Stimulated activated effector memory CD8-positive, alpha-beta T cell treated with anti-CD3 and anti-CD28 coated beads, Interleukin-12 subunit alpha, Interleukin-12 subunit beta, amount 100 ng/mL, for 72 hours (primary cell): Measurements from ENCODE around the gene EDN3.
A peak's percentile ranks its signal among the peaks of the same experiment; 100 is the strongest.

Source experiments
- ATAC-seq: fragments of 150-1000 bp; cut with Tn5 transposase; 2 replicates; pipeline ENCODE4 v1.10.0; 2021
- DNase-seq, 2 donors: peaks; one replicate each; pipeline ENCODE4 v3.0.0; 2021 to 2022; ENCODE audit warnings: low spot score in 2 of 2
- H3K27ac Mint-ChIP-seq: one replicate; pipeline ENCODE4 v1.8.0; 2022; ENCODE audit warnings: mild to moderate bottlenecking, mixed read lengths
- H3K36me3 Mint-ChIP-seq: one replicate; pipeline ENCODE4 v1.8.0; 2022; ENCODE audit warnings: mild to moderate bottlenecking, mixed read lengths
- H3K4me1 Mint-ChIP-seq: one replicate; pipeline ENCODE4 v1.8.0; 2022; ENCODE audit warnings: mixed read lengths
- H3K4me3 Mint-ChIP-seq: one replicate; pipeline ENCODE4 v1.8.0; 2022; ENCODE audit warnings: mild to moderate bottlenecking, mixed read lengths
- H3K9me3 Mint-ChIP-seq: one replicate; pipeline ENCODE4 v1.8.0; 2022; ENCODE audit warnings: mixed read lengths

The EDN3 gene

GRCh38 chr20:59295531-59295930 lies 4.9 kb upstream of the EDN3 start:
- no peak for ATAC-seq
- no peaks in the 10 kb centered on the region for H3K4me1 Mint-ChIP-seq
- H3K27ac Mint-ChIP-seq: no peak overlapping the region
- no peaks in the 10 kb centered on the region for H3K9me3 Mint-ChIP-seq
- no peak for DNase-seq
- no peak overlapping the region for H3K4me3 Mint-ChIP-seq
- no peaks in the 10 kb centered on the region for H3K36me3 Mint-ChIP-seq

GRCh38 chr20:59297686-59298085 lies 2.7 kb upstream of the EDN3 start:
- H3K4me3 Mint-ChIP-seq: no peak overlapping the region

GRCh38 chr20:59299945-59300332 lies 472 bp upstream of the EDN3 start:
- H3K27ac Mint-ChIP-seq: no peak overlapping the region
- ATAC-seq (no peak), DNase-seq (no peak)
- H3K4me1 Mint-ChIP-seq: no peaks in the 10 kb centered on the region
- no peaks in the 10 kb centered on the region for H3K9me3 Mint-ChIP-seq
- H3K36me3 Mint-ChIP-seq: no peaks in the 10 kb centered on the region
- no peak overlapping the region for H3K4me3 Mint-ChIP-seq

More at GRCh38 chr20:59297686-59298085, 2.7 kb upstream of the EDN3 start:
- Mint-ChIP-seq H3K4me1 (no peaks in the 10 kb centered on the region), H3K36me3 (no peaks in the 10 kb centered on the region), H3K27ac (no peak overlapping the region), H3K9me3 (no peaks in the 10 kb centered on the region)
- DNase-seq: no peak
- no peak for ATAC-seq

DNA sequence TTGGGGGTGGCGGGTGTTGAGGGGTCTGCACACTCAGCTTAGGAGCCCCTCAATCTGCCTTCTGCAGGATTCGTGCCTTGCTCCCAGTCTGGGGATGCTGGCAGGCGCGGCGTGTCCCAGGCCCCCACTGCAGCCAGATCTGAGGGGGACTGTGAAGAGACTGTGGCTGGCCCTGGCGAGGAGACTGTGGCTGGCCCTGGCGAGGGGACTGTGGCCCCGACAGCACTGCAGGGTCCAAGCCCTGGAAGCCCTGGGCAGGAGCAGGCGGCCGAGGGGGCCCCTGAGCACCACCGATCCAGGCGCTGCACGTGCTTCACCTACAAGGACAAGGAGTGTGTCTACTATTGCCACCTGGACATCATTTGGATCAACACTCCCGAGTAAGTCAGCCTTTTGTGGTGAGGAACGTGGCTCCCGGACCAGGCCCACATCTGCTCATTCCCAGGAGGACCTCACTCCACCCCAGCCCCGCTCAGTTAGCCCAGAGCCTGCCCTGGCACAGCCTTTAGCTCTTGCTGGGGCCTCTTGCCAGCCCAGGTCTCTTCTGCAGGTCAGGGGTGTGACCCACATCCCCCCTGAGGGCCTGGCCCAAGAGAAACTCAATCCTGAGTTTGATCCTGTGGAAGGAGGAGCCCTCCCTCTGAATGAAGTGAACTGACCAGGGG lies 1.1 kb downstream of the EDN3 start:
- Mint-ChIP-seq H3K27ac (no peak overlapping the region), H3K4me1 (no peaks in the 10 kb centered on the region), H3K36me3 (no peaks in the 10 kb centered on the region), H3K4me3 (no peak overlapping the region), H3K9me3 (no peaks in the 10 kb centered on the region)
- ATAC-seq (no peak), DNase-seq (no peak)

DNA sequence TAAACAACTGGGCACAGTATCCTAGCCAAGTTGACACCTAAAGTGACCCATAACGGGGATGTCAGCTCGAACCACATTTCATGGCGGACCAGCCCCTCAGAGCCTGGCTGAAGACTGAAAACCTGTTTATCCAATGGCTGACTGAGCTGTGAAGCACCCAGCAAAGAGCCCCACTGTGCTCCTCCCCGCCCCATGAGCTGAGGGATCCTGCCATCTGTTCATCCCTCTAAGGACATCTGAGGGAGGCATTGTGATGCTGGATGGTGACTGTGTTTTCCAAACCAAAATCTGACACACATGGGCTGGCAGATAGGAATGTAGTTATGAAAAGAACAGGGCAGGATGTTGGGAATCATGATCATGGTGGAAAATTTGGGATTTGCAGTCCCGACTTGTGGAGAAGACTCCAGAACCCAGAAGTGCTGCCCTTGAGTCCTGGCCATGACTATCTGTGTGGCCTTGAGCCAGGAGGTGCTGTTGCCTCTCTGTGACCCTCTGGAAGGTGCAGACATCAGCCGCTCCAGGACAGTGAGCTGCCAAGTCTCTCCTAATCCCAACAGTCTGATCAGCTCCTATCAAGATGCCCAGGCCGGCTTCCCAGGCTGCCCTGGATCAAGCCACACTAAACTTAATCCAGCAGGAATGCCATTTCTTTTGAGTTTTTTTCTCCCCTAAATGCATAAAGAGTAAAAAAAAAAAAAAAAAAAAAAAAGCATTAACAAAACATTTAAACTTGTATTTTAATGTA lies 5.7 kb downstream of the EDN3 start:
- Mint-ChIP-seq H3K4me1 (no peaks in the 10 kb centered on the region), H3K27ac (no peak overlapping the region), H3K9me3 (no peaks in the 10 kb centered on the region), H3K36me3 (no peaks in the 10 kb centered on the region), H3K4me3 (no peak overlapping the region)
- ATAC-seq (no peak), DNase-seq (no peak)

- Mint-ChIP-seq H3K27ac (no peak overlapping the region), H3K36me3 (no peaks in the 10 kb centered on the region), H3K9me3 (no peaks in the 10 kb centered on the region), H3K4me1 (no peaks in the 10 kb centered on the region), H3K4me3 (no peak overlapping the region)
- no peak for DNase-seq
- ATAC-seq: no peak
These were observed 6.9 kb downstream of the EDN3 start for GRCh38 chr20:59307270-59307669.

DNA sequence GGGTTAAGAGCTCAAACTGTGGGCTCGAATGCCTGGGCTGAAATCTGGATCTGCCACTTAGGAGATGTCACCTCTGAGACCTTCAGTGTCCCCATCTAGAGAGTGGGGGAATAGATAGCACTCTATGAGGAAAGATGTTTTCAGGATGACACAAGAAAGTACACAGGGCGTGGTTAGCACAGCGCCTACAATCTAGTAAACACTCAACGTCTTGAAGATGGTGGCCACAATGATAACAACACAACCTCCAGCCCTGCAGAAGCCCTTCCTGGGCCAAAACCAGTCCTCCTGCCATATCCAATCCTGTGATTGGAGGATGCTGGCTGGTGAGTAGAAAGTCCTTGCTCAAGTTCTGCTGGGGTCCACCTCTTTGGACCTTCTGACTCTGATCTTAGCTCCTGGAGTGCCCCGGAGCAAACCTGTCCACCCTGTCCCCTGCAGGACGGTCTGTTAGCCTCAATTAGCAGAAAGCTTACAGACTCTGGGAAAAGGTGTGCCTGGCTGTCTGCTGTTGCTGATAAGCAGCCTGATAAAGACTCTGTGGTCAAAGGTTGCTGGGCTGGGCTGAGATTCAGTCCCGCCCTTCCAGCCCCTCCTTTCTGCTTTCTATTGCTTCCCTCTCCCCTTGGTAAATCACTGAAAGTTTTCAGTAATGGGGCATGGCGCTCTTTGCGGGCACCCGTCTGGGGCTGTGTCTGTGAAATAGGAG lies 8.2 kb downstream of the EDN3 start:
- H3K4me3 Mint-ChIP-seq: no peak overlapping the region
- no peaks in the 10 kb centered on the region for H3K36me3 Mint-ChIP-seq
- H3K27ac Mint-ChIP-seq: no peak overlapping the region
- H3K9me3 Mint-ChIP-seq: no peaks in the 10 kb centered on the region
- peak; percentile 19 for ATAC-seq
- DNase-seq: no peak
- no peaks in the 10 kb centered on the region for H3K4me1 Mint-ChIP-seq

DNA sequence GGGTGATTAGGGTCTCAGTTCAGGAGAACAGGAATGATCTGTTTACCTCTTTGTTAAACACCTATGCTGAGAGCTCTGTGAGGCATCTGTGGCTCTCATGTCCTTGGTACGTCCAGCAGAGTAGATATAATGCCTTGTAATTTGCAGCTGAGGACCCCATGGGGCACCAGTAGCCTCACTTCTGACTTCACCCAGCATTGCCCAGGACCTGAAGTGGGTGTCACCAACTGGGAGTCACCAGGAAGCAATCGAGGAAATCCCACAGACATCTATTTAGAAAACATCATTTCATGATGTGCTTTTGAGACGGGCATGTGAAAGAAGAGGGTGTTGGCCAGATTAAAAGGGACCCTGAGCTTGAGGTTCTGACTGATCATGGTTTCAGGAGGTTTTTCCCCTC lies 8.8 kb downstream of the EDN3 start:
- DNase-seq (no peak), ATAC-seq (no peak)
- Mint-ChIP-seq H3K4me3 (no peak overlapping the region), H3K9me3 (no peaks in the 10 kb centered on the region), H3K27ac (no peak overlapping the region), H3K36me3 (no peaks in the 10 kb centered on the region), H3K4me1 (no peaks in the 10 kb centered on the region)

GRCh38 chr20:59314997-59315396 lies 14.6 kb downstream of the EDN3 start:
- ATAC-seq: no peak
- Mint-ChIP-seq H3K4me1 (no peaks in the 10 kb centered on the region), H3K36me3 (no peaks in the 10 kb centered on the region)

GRCh38 chr20:59316911-59317731 lies 16.7 kb downstream of the EDN3 start:
- no peak for ATAC-seq
- Mint-ChIP-seq H3K36me3 (no peaks in the 10 kb centered on the region), H3K4me1 (no peaks in the 10 kb centered on the region)

More at GRCh38 chr20:59314997-59315396, 14.6 kb downstream of the EDN3 start:
- no peak for DNase-seq
- Mint-ChIP-seq H3K27ac (no peak overlapping the region), H3K4me3 (no peak overlapping the region), H3K9me3 (no peaks in the 10 kb centered on the region)

DNA sequence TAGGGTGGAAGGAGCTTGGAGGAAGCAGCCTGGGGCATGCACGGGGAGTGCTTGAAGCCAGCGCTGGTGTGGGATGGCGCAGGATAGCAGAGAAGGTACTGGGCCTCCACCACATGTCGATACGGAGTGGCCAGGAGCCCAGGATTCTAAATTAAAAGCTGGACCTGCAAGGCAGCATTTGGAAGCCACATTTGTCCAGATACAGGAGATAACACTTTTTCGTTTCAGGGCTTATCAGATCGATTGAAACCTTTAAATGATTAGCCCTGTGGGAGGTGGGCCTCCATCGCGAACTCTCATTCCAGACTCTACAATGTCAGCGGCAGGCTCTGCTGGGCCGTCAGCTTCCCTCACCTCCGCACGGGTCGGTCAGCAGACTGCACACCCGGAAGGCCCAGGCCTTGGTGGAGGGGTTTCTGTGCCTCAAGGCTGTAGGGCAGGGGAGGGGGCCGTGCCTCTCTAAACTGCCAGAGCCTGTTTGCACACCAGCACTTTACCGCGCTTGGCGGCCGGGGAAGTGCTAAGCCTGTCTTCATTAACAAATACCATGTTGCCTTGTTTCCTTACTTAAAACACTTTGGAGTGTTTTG lies 17.9 kb downstream of the EDN3 start:
- no peak for ATAC-seq
- no peak overlapping the region for H3K27ac Mint-ChIP-seq
- no peak for DNase-seq
- H3K9me3 Mint-ChIP-seq: no peaks in the 10 kb centered on the region
- H3K4me3 Mint-ChIP-seq: no peak overlapping the region
- H3K4me1 Mint-ChIP-seq: no peaks in the 10 kb centered on the region
- H3K36me3 Mint-ChIP-seq: no peaks in the 10 kb centered on the region

More at GRCh38 chr20:59316911-59317731, 16.7 kb downstream of the EDN3 start:
- H3K27ac Mint-ChIP-seq: no peak overlapping the region
- no peaks in the 10 kb centered on the region for H3K9me3 Mint-ChIP-seq
- DNase-seq: no peak
- no peak overlapping the region for H3K4me3 Mint-ChIP-seq

GRCh38 chr20:59318803-59319202 lies 18.4 kb downstream of the EDN3 start:
- H3K9me3 Mint-ChIP-seq: no peaks in the 10 kb centered on the region
- H3K4me1 Mint-ChIP-seq: no peaks in the 10 kb centered on the region
- H3K36me3 Mint-ChIP-seq: no peaks in the 10 kb centered on the region
- H3K4me3 Mint-ChIP-seq: no peak overlapping the region
- ATAC-seq: no peak
- no peak overlapping the region for H3K27ac Mint-ChIP-seq
- no peak for DNase-seq

DNA sequence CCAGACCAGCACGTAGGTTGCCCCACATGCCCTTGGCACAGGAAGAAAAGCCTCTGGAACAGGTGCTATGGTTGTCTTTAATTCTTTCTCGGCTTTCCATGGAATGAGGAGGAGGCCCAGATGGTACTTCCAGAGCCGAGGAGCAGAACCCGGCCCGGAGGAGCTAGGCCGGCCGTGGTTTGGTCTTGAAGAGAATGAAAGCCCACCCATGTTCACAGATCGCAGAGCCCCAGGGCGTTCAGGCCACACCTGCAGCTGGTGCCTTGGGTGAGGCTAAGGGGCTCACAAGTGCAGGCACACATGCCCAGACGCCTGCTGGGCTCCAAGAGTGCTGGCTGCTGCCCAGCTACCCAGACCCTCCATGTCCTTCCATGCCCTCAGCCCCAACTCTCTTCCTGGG lies 20.0 kb downstream of the EDN3 start:
- H3K4me1 Mint-ChIP-seq: no peaks in the 10 kb centered on the region
- no peaks in the 10 kb centered on the region for H3K9me3 Mint-ChIP-seq
- ATAC-seq: peak; percentile 14
- no peak for DNase-seq
- no peak overlapping the region for H3K4me3 Mint-ChIP-seq
- no peak overlapping the region for H3K27ac Mint-ChIP-seq
- no peaks in the 10 kb centered on the region for H3K36me3 Mint-ChIP-seq

- H3K36me3 Mint-ChIP-seq: no peaks in the 10 kb centered on the region
- H3K9me3 Mint-ChIP-seq: no peaks in the 10 kb centered on the region
- no peak for DNase-seq
- H3K4me1 Mint-ChIP-seq: no peaks in the 10 kb centered on the region
- peak; percentile 37 for ATAC-seq
- no peak overlapping the region for H3K27ac Mint-ChIP-seq
- H3K4me3 Mint-ChIP-seq: no peak overlapping the region
These were observed 20.6 kb downstream of the EDN3 start for GRCh38 chr20:59320854-59321647.
